Esophagus muscularis mucosa (tissue), 4 donors: ENCODE data around the gene PCDHGB6. TPM values are rescaled to one million over a fixed set of nuclear protein-coding genes. Genes with fewer than 3 reads are reported as not detected.
A peak's percentile ranks its signal among the peaks of the same experiment; 100 is the strongest.

ENCODE experiments used
- DNase-seq: peaks from one replicate; pipeline ENCODE4 v3.0.0-alpha.2; 2017; ENCODE audit errors: extremely low spot score
- H3K27ac ChIP-seq, 4 donors: fragments of 200-600 bp; sonication (generic); replicated peaks in 1 of 4; 1 replicate in 3 of 4; 2 replicates in 1 of 4; pipeline ENCODE4 v1.5.1; 2016 to 2019; ENCODE audit warnings: mild to moderate bottlenecking in 1 of 4
- H3K27me3 ChIP-seq, 4 donors: fragments of 200-600 bp; sonication (generic); one replicate each; pipeline versions ENCODE4 v1.5.1 to v1.6.0; 2016 to 2019
- H3K36me3 ChIP-seq, 4 donors: fragments of 200-600 bp; sonication (generic); one replicate each; pipeline ENCODE4 v1.5.1; 2016 to 2019
- H3K4me1 ChIP-seq, 4 donors: fragments of 200-600 bp; sonication (generic); one replicate each; pipeline ENCODE4 v1.5.1; 2016 to 2019
- H3K4me3 ChIP-seq, 4 donors: fragments of 200-600 bp; sonication (generic); 1 replicate in 2 of 4; 2 replicates in 2 of 4; pipeline ENCODE4 v1.5.1; 2016 to 2019; ENCODE audit warnings: mild to moderate bottlenecking in 4 of 4, moderate library complexity in 1 of 4
- H3K9me3 ChIP-seq, 4 donors: fragments of 200-600 bp; sonication (generic); 1 replicate in 3 of 4; 2 replicates in 1 of 4; pipeline ENCODE4 v1.5.1; 2016 to 2019
- CTCF ChIP-seq, 3 experiments: fragments of 200-600 bp in 2 of 3; fragments of 450-650 bp in 1 of 3; sonication (generic) in 2 of 3; IDR thresholded peaks; one replicate each; pipeline ENCODE4 v1.5.1; 2017 to 2019; ENCODE audit warnings: antibody characterized with exemption in 3 of 3, mild to moderate bottlenecking in 2 of 3, moderate library complexity in 1 of 3
- EP300 ChIP-seq: sonication (generic); formaldehyde crosslinking; IDR thresholded peaks from one replicate; pipeline ENCODE4 v1.6.1; 2017; ENCODE audit warnings: antibody characterized with exemption
- POLR2A ChIP-seq: fragments of 450-650 bp; IDR thresholded peaks from one replicate; pipeline ENCODE4 v1.6.1; 2017; ENCODE audit warnings: antibody characterized with exemption, moderate library complexity, mild to moderate bottlenecking, low read depth
- POLR2AphosphoS5 ChIP-seq, 2 donors: sonication (generic); formaldehyde crosslinking; IDR thresholded peaks; one replicate each; pipeline ENCODE4 v1.6.1; 2017; ENCODE audit warnings: antibody characterized with exemption in 2 of 2
- WGBS: methylation state at CpG from one replicate; pipeline ENCODE4 v1.1.5; 2018; 5-methylcytosine and 5-hydroxymethylcytosine counted together
- intact Hi-C: fragments of 100-400 bp; cut with DNase I; formaldehyde crosslinking; loops from one replicate; pipeline ENCODE4 v1.15.1; 2023
- total RNA-seq, 4 donors: library from RNA; depleted of rRNA; stranded (reverse); fragments of >200 nt; gene quantifications; one replicate each; pipeline versions ENCODE4 v1.1.0 to v1.2.1, GENCODE V29; 2016

PCDHGB6 gene
- total RNA-seq, 4 donors from 2014 or later = 6.2 to 8.4 (median 7.4) TPM

- no peak for DNase-seq
- Histone ChIP-seq H3K27me3 (peaks cover 0 to 43% (median 0%) of the 10 kb centered on the region in 4 donors), H3K27ac (no peak within 1 kb of the TSS), H3K4me1 (no peaks in the 10 kb centered on the region), H3K4me3 (peak within 1 kb of the TSS; percentile 14 to 31 (median 28)), H3K36me3 (no peaks in the 10 kb centered on the region), H3K9me3 (peaks cover 5 to 100% (median 97%) of the 10 kb centered on the region in 4 donors)
- intact Hi-C loops = no loop called here
- WGBS = 19% methylated on average over 31 of the region's 34 CpGs
- TF ChIP-seq POLR2AphosphoS5 (IDR thresholded peaks at IDR 0.05) (no peak), CTCF (IDR thresholded peaks at IDR 0.05) (peak in 1 of 3 experiments; percentile 3)
Observed at GRCh38 chr5:141363952-141364660, 43.7 kb upstream of the PCDHGB6 start, which contains the start of gene PCDHGA5. Gene PCDHGA5 (plus strand): TSS chr5:141364162. CDS start chr5:141364331, 169 bp downstream.

- H3K27me3 ChIP-seq = peaks cover 0 to 38% (median 0%) of the 10 kb centered on the region in 4 donors
- intact Hi-C loops = no loop called here
- no peak overlapping the region for H3K27ac ChIP-seq
- WGBS = 46% methylated on average over 16 of the region's 46 CpGs
- no peaks in the 10 kb centered on the region for H3K4me1 ChIP-seq
- H3K4me3 ChIP-seq = no peak overlapping the region
- no peaks in the 10 kb centered on the region for H3K36me3 ChIP-seq
- peaks cover 9 to 100% (median 97%) of the 10 kb centered on the region in 4 donors for H3K9me3 ChIP-seq
- no peak for DNase-seq
- TF ChIP-seq POLR2A (no peak), CTCF (IDR thresholded peaks at IDR 0.05) (no peak), POLR2AphosphoS5 (IDR thresholded peaks at IDR 0.05) (no peak), EP300 (no peak)
Observed at GRCh38 chr5:141366016-141366896, 41.6 kb upstream of the PCDHGB6 start.

- H3K36me3 ChIP-seq = no peaks in the 10 kb centered on the region
- H3K27me3 ChIP-seq = peaks cover 0 to 13% (median 0%) of the 10 kb centered on the region in 4 donors
- 24% methylated on average over 32 of the region's 32 CpGs for WGBS
- H3K4me1 ChIP-seq = peaks cover 0 to 7% (median 0%) of the 10 kb centered on the region in 4 donors
- H3K9me3 ChIP-seq = peaks cover 18 to 100% (median 100%) of the 10 kb centered on the region in 4 donors
- H3K27ac ChIP-seq = no peak within 1 kb of the TSS
- intact Hi-C loops = no loop called here
- peak within 1 kb of the TSS in 3 of 4 donors; percentile 6 to 40 (median 22) for H3K4me3 ChIP-seq
- DNase-seq = no peak
- no peak for TF ChIP-seq POLR2AphosphoS5 (IDR thresholded peaks at IDR 0.05)
- TF ChIP-seq CTCF (IDR thresholded peaks at IDR 0.05) = peak in 2 of 3 experiments; percentile 20 to 22
- no peak for TF ChIP-seq POLR2A
- no peak for TF ChIP-seq EP300
Observed at GRCh38 chr5:141369994-141370848, 37.6 kb upstream of the PCDHGB6 start, which contains the start of gene PCDHGB3. Gene PCDHGB3 (plus strand): TSS chr5:141370242. CDS start chr5:141370395, 153 bp downstream.

DNA sequence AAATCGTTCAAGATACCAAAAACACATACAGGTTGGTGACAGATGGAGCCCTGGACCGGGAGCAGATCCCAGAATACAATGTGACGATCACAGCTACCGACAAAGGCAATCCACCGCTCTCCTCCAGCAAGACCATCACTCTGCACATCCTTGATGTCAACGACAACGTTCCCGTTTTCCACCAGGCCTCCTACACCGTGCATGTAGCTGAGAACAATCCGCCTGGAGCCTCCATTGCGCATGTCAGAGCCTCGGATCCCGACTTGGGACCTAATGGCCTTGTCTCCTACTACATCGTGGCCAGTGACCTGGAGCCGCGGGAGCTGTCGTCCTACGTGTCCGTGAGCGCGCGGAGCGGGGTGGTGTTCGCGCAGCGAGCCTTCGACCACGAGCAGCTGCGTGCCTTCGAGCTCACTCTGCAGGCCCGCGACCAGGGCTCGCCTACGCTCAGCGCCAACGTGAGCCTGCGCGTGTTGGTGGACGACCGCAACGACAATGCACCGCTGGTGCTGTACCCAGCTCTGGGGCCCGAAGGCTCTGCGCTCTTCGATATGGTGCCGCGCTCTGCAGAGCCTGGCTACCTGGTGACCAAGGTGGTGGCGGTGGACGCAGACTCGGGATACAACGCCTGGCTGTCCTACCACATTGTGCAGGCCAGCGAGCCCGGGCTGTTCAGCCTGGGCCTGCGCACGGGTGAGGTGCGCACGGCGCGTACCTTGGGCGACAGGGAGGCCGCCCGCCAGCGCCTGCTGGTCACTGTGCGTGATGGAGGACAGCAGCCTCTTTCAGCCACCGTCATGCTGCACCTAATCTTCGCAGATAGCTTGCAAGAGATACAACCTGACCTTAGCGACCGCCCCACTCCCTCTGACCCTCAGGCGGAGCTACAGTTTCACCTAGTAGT lies 36.0 kb upstream of the PCDHGB6 start:
- H3K4me3 ChIP-seq = no peak overlapping the region
- H3K9me3 ChIP-seq = peaks cover 18 to 99% (median 99%) of the 10 kb centered on the region in 4 donors
- 42% methylated on average over 62 of the region's 69 CpGs for WGBS

More for the DNA sequence above, 36.0 kb upstream of the PCDHGB6 start:
- no peak for TF ChIP-seq EP300
- TF ChIP-seq POLR2AphosphoS5 (IDR thresholded peaks at IDR 0.05) = no peak
- no peak for TF ChIP-seq POLR2A
- no peak for TF ChIP-seq CTCF (IDR thresholded peaks at IDR 0.05)
- Histone ChIP-seq H3K4me1 (peaks cover 0 to 7% (median 0%) of the 10 kb centered on the region in 4 donors), H3K27ac (no peak overlapping the region), H3K36me3 (no peaks in the 10 kb centered on the region), H3K27me3 (no peaks in the 10 kb centered on the region)
- intact Hi-C loops = no loop called here
- DNase-seq = no peak
